SU-DHL-6 (cell line): ENCODE results near the gene BICC1.

Experiments
- H2AFZ ChIP-seq: fragments of 200-600 bp; sonication (generic); 2 replicates; pipeline ENCODE4 v1.6.1; 2014; ENCODE audit warnings: low read depth, mild to moderate bottlenecking, moderate library complexity, mixed read lengths, antibody characterized with exemption, low read length; ENCODE audit not compliant: severe bottlenecking
- H3F3A ChIP-seq: fragments of 200-600 bp; shearing (Covaris generic); 2 replicates; pipeline ENCODE4 v1.6.0; 2016; ENCODE audit warnings: antibody characterized with exemption, mild to moderate bottlenecking; ENCODE audit not compliant: insufficient read depth
- H3K27ac ChIP-seq: fragments of 200-600 bp; sonication (generic); 2 replicates; pipeline ENCODE4 v1.5.1; 2016; ENCODE audit warnings: low read depth, mild to moderate bottlenecking, low read length, moderate library complexity, mixed read lengths
- H3K27me3 ChIP-seq: fragments of 200-600 bp; sonication (generic), shearing (Covaris generic); 2 replicates; pipeline ENCODE4 v1.6.0; 2014; ENCODE audit warnings: mild to moderate bottlenecking, low read length
- H3K36me3 ChIP-seq: fragments of 200-600 bp; sonication (generic); 2 replicates; pipeline ENCODE4 v1.6.1; 2014; ENCODE audit warnings: mild to moderate bottlenecking, low read length, mixed read lengths
- H3K4me2 ChIP-seq: fragments of 300-600, 200-600 bp; shearing (Covaris generic), sonication (generic); 2 replicates; pipeline ENCODE4 v1.6.0; 2014; ENCODE audit warnings: low read length, low read depth, mild to moderate bottlenecking; ENCODE audit not compliant: poor library complexity, severe bottlenecking
- H3K4me3 ChIP-seq: fragments of 200-600 bp; sonication (generic); 2 replicates; pipeline ENCODE4 v1.5.1; 2014; ENCODE audit warnings: antibody characterized with exemption, low read length, mild to moderate bottlenecking, mixed read lengths; ENCODE audit not compliant: insufficient read depth, poor library complexity, severe bottlenecking
- H3K79me2 ChIP-seq: fragments of 200-600 bp; sonication (generic); 2 replicates; pipeline ENCODE4 v1.6.1; 2014; ENCODE audit warnings: mild to moderate bottlenecking, low read length, moderate library complexity; ENCODE audit not compliant: insufficient read depth
- H3K9ac ChIP-seq: fragments of 200-600 bp; sonication (generic); 2 replicates; pipeline ENCODE4 v1.7.0; 2014; ENCODE audit warnings: mild to moderate bottlenecking, low read length
- H3K9me2 ChIP-seq: fragments of 200-600 bp; sonication (generic); replicated peaks from 2 replicates; pipeline ENCODE4 v1.6.1; 2014; ENCODE audit warnings: low read length; ENCODE audit not compliant: insufficient read depth
- H3K9me3 ChIP-seq: fragments of 200-600 bp; sonication (generic); 2 replicates; pipeline ENCODE4 v1.6.1; 2014; ENCODE audit warnings: low read length, mixed read lengths; ENCODE audit not compliant: insufficient read depth
- H4K20me1 ChIP-seq: fragments of 200-600 bp; sonication (generic); 2 replicates; pipeline ENCODE4 v1.6.1; 2014; ENCODE audit warnings: low read depth, mild to moderate bottlenecking, antibody characterized with exemption, low read length, moderate library complexity, mixed read lengths
- CTCF ChIP-seq: fragments of 200-600 bp; sonication (generic); IDR thresholded peaks from one replicate; pipeline ENCODE4 v1.5.1; 2017; ENCODE audit warnings: antibody characterized with exemption, mild to moderate bottlenecking, low read length, moderate library complexity; ENCODE audit not compliant: insufficient read depth, poor library complexity, severe bottlenecking
- EZH2phosphoT487 ChIP-seq: fragments of 200-600 bp; sonication (generic), shearing (Covaris generic); conservative IDR thresholded peaks from 2 replicates; pipeline ENCODE4 v1.6.1; 2018; ENCODE audit warnings: mild to moderate bottlenecking, antibody characterized with exemption, low read length, moderate library complexity, mixed read lengths

BICC1 gene

GRCh38 chr10:58609532-58610150 lies 97.0 kb downstream of the BICC1 start:
- Histone ChIP-seq H3K9me2 (no peaks in the 10 kb centered on the region), H3K4me3 (no peak overlapping the region), H3K9me3 (no peaks in the 10 kb centered on the region), H3K4me2 (no peak overlapping the region), H3K27me3 (no peaks in the 10 kb centered on the region), H3K36me3 (no peaks in the 10 kb centered on the region), H2AFZ (no peak overlapping the region), H3K79me2 (no peaks in the 10 kb centered on the region), H4K20me1 (no peaks in the 10 kb centered on the region; the same call in 1 of the 2 replicates), H3F3A (no peaks in the 10 kb centered on the region), H3K9ac (no peak overlapping the region), H3K27ac (no peak overlapping the region)
- no peak for TF ChIP-seq CTCF
- TF ChIP-seq EZH2phosphoT487: no peak

GRCh38 chr10:58615237-58615935 lies 102.7 kb downstream of the BICC1 start:
- TF ChIP-seq EZH2phosphoT487 (no peak), CTCF (no peak)
- H3K4me2 ChIP-seq: no peak overlapping the region
- H3F3A ChIP-seq: no peaks in the 10 kb centered on the region
- no peak overlapping the region for H3K4me3 ChIP-seq
- no peak overlapping the region for H3K9ac ChIP-seq
- no peaks in the 10 kb centered on the region for H3K27me3 ChIP-seq
- H3K79me2 ChIP-seq: no peaks in the 10 kb centered on the region
- H2AFZ ChIP-seq: no peak overlapping the region
- no peaks in the 10 kb centered on the region for H3K36me3 ChIP-seq
- no peaks in the 10 kb centered on the region for H3K9me2 ChIP-seq
- H3K9me3 ChIP-seq: no peaks in the 10 kb centered on the region
- H4K20me1 ChIP-seq: no peaks in the 10 kb centered on the region; the same call in 1 of the 2 replicates
- no peak overlapping the region for H3K27ac ChIP-seq

- Histone ChIP-seq H3K9me3 (no peaks in the 10 kb centered on the region), H3K79me2 (no peaks in the 10 kb centered on the region), H3K36me3 (no peaks in the 10 kb centered on the region), H3K4me2 (no peak overlapping the region), H4K20me1 (no peaks in the 10 kb centered on the region), H3K9ac (no peak overlapping the region), H3K9me2 (no peaks in the 10 kb centered on the region), H3K27ac (no peak overlapping the region), H3K27me3 (no peaks in the 10 kb centered on the region), H2AFZ (no peak overlapping the region), H3K4me3 (no peak overlapping the region), H3F3A (no peaks in the 10 kb centered on the region)
- no peak for TF ChIP-seq EZH2phosphoT487
- no peak for TF ChIP-seq CTCF
These were observed 105.5 kb downstream of the BICC1 start for GRCh38 chr10:58618158-58618676.
